HEK293 (cell line): ENCODE data around the gene SLC25A6.
A peak's percentile ranks its signal among the peaks of the same experiment; 100 is the strongest.

Experiments
- EGR2 ChIP-seq: fragments of 450-650 bp; formaldehyde crosslinking; IDR thresholded peaks from 2 replicates; pipeline ENCODE4 v1.5.1; 2016; ENCODE audit warnings: low read depth, missing biosample characterization, missing genetic modification characterization
- HIC1 ChIP-seq: fragments of 450-650 bp; formaldehyde crosslinking; IDR thresholded peaks from 2 replicates; pipeline ENCODE4 v1.5.1; 2016; ENCODE audit warnings: missing biosample characterization, missing genetic modification characterization
- KLF10 ChIP-seq: fragments of 450-650 bp; IDR thresholded peaks from 2 replicates; pipeline ENCODE4 v1.5.1; 2018; ENCODE audit warnings: missing biosample characterization, mild to moderate bottlenecking, missing genetic modification characterization
- KLF16 ChIP-seq: fragments of 450-650 bp; formaldehyde crosslinking; IDR thresholded peaks from 2 replicates; pipeline ENCODE4 v1.5.1; 2017; ENCODE audit warnings: missing biosample characterization, missing genetic modification characterization
- PRDM1 ChIP-seq: fragments of 450-650 bp; formaldehyde crosslinking; IDR thresholded peaks from 2 replicates; pipeline ENCODE4; 2016; ENCODE audit warnings: missing biosample characterization, missing genetic modification characterization
- PRDM4 ChIP-seq: fragments of 450-650 bp; formaldehyde crosslinking; IDR thresholded peaks from 2 replicates; pipeline ENCODE4 v1.5.1; 2017; ENCODE audit warnings: missing biosample characterization, missing genetic modification characterization
- REPIN1 ChIP-seq: fragments of 450-650 bp; formaldehyde crosslinking; IDR thresholded peaks from 2 replicates; pipeline ENCODE4 v1.5.1; 2017; ENCODE audit warnings: missing biosample characterization, missing genetic modification characterization, low read depth
- SETDB1 ChIP-seq: IDR thresholded peaks from one replicate; pipeline ENCODE4 v1.6.1; 2017; ENCODE audit warnings: mild to moderate bottlenecking, low read length, moderate library complexity, mixed read lengths; ENCODE audit not compliant: insufficient read length
- SP3 ChIP-seq: fragments of 450-650 bp; formaldehyde crosslinking; IDR thresholded peaks from 2 replicates; pipeline ENCODE4 v1.5.1; 2016; ENCODE audit warnings: missing biosample characterization, missing genetic modification characterization
- TCF7L2 ChIP-seq: IDR thresholded peaks from 2 replicates; pipeline ENCODE4 v1.6.1; 2011; ENCODE audit warnings: low read depth, mild to moderate bottlenecking, inconsistent platforms, low read length, moderate library complexity, borderline replicate concordance
- ZBTB20 ChIP-seq: fragments of 450-650 bp; formaldehyde crosslinking; IDR thresholded peaks from 2 replicates; pipeline ENCODE4 v1.5.1; 2016; ENCODE audit warnings: missing biosample characterization, missing genetic modification characterization
- ZBTB21 ChIP-seq: fragments of 450-650 bp; formaldehyde crosslinking; IDR thresholded peaks from 2 replicates; pipeline ENCODE4 v1.5.1; 2017; ENCODE audit warnings: missing biosample characterization, missing genetic modification characterization
- ZBTB8A ChIP-seq: fragments of 450-650 bp; formaldehyde crosslinking; IDR thresholded peaks from 2 replicates; pipeline ENCODE4 v1.5.1; 2016; ENCODE audit warnings: missing biosample characterization, missing genetic modification characterization
- ZEB2 ChIP-seq: fragments of 450-650 bp; formaldehyde crosslinking; IDR thresholded peaks from 2 replicates; pipeline ENCODE4 v1.5.1; 2016; ENCODE audit warnings: missing biosample characterization, missing genetic modification characterization
- ZFP41 ChIP-seq: fragments of 450-650 bp; formaldehyde crosslinking; IDR thresholded peaks from 2 replicates; pipeline ENCODE4 v1.5.1; 2016; ENCODE audit warnings: missing biosample characterization, missing genetic modification characterization, borderline replicate concordance
- ZIC2 ChIP-seq: fragments of 450-650 bp; formaldehyde crosslinking; IDR thresholded peaks from 2 replicates; pipeline ENCODE4 v1.5.1; 2016; ENCODE audit warnings: missing biosample characterization, missing genetic modification characterization
- ZNF16 ChIP-seq: fragments of 450-650 bp; formaldehyde crosslinking; IDR thresholded peaks from 2 replicates; pipeline ENCODE4 v1.5.1; 2016; ENCODE audit warnings: low read depth, missing biosample characterization, missing genetic modification characterization
- ZNF174 ChIP-seq: fragments of 450-650 bp; formaldehyde crosslinking; IDR thresholded peaks from 2 replicates; pipeline ENCODE4 v1.5.0; 2017; ENCODE audit warnings: missing biosample characterization, mild to moderate bottlenecking, missing genetic modification characterization
- ZNF184 ChIP-seq: fragments of 450-650 bp; IDR thresholded peaks from 2 replicates; pipeline ENCODE4 v1.5.1; 2018; ENCODE audit warnings: missing biosample characterization, mild to moderate bottlenecking, missing genetic modification characterization
- ZNF221 ChIP-seq: fragments of 450-650 bp; formaldehyde crosslinking; IDR thresholded peaks from 2 replicates; pipeline ENCODE4 v1.5.1; 2017; ENCODE audit warnings: missing biosample characterization, missing genetic modification characterization, borderline replicate concordance
- ZNF24 ChIP-seq: fragments of 450-650 bp; formaldehyde crosslinking; IDR thresholded peaks from 2 replicates; pipeline ENCODE4 v1.5.1; 2016; ENCODE audit warnings: missing biosample characterization, missing genetic modification characterization
- ZNF266 ChIP-seq: fragments of 450-650 bp; formaldehyde crosslinking; IDR thresholded peaks from 2 replicates; pipeline ENCODE4 v1.5.1; 2016; ENCODE audit warnings: missing biosample characterization, missing genetic modification characterization, low read depth
- ZNF302 ChIP-seq: fragments of 450-650 bp; formaldehyde crosslinking; IDR thresholded peaks from 2 replicates; pipeline ENCODE4 v1.5.1; 2016; ENCODE audit warnings: missing biosample characterization, missing genetic modification characterization, low read depth
- ZNF335 ChIP-seq: fragments of 450-650 bp; formaldehyde crosslinking; conservative IDR thresholded peaks from 2 replicates; pipeline ENCODE4 v1.5.1; 2016; ENCODE audit warnings: missing biosample characterization, missing genetic modification characterization
- ZNF37A ChIP-seq: fragments of 450-650 bp; IDR thresholded peaks from 2 replicates; pipeline ENCODE4 v1.5.1; 2018; ENCODE audit warnings: missing biosample characterization, missing genetic modification characterization
- ZNF398 ChIP-seq: fragments of 450-650 bp; formaldehyde crosslinking; IDR thresholded peaks from 2 replicates; pipeline ENCODE4 v1.5.1; 2017; ENCODE audit warnings: missing biosample characterization, missing genetic modification characterization
- ZNF510 ChIP-seq: fragments of 450-650 bp; formaldehyde crosslinking; IDR thresholded peaks from 2 replicates; pipeline ENCODE4 v1.5.1; 2018; ENCODE audit warnings: mild to moderate bottlenecking, missing genetic modification characterization, missing biosample characterization; ENCODE audit not compliant: insufficient replicate concordance
- ZNF561 ChIP-seq: fragments of 450-650 bp; IDR thresholded peaks from 2 replicates; pipeline ENCODE4 v1.5.1; 2018; ENCODE audit warnings: missing biosample characterization, missing genetic modification characterization, borderline replicate concordance
- ZNF580 ChIP-seq: fragments of 450-650 bp; formaldehyde crosslinking; IDR thresholded peaks from 2 replicates; pipeline ENCODE4 v1.5.1; 2016; ENCODE audit warnings: missing biosample characterization, missing genetic modification characterization
- ZNF596 ChIP-seq: fragments of 450-650 bp; IDR thresholded peaks from 2 replicates; pipeline ENCODE4 v1.5.0; 2018; ENCODE audit warnings: missing biosample characterization, mild to moderate bottlenecking, missing genetic modification characterization, moderate library complexity
- ZNF660 ChIP-seq: fragments of 450-650 bp; IDR thresholded peaks from 2 replicates; pipeline ENCODE4 v1.5.1; 2018; ENCODE audit warnings: missing biosample characterization, mild to moderate bottlenecking, missing genetic modification characterization
- ZNF701 ChIP-seq: fragments of 450-650 bp; formaldehyde crosslinking; IDR thresholded peaks from 2 replicates; pipeline ENCODE4 v1.5.1; 2016; ENCODE audit warnings: missing biosample characterization, missing genetic modification characterization
- ZNF704 ChIP-seq: fragments of 450-650 bp; formaldehyde crosslinking; IDR thresholded peaks from 2 replicates; pipeline ENCODE4 v1.5.1; 2016; ENCODE audit warnings: missing biosample characterization, missing genetic modification characterization
- ZSCAN16 ChIP-seq: fragments of 450-650 bp; formaldehyde crosslinking; IDR thresholded peaks from 2 replicates; pipeline ENCODE4 v1.5.1; 2016; ENCODE audit warnings: missing biosample characterization, missing genetic modification characterization

SLC25A6 gene

GRCh38 chrX:1392376-1393068 is 609 bp upstream of the SLC25A6 start (continued):
- TF ChIP-seq ZNF302: no peak
- TF ChIP-seq ZBTB21 (tag by site-specific recombination): peak; percentile 44; the same call in 1 of the 2 replicates
- TF ChIP-seq KLF10 (tag by site-specific recombination): no peak; the same call in 1 of the 2 replicates
- peak; percentile 67 for TF ChIP-seq ZEB2
- peak; percentile 99 for TF ChIP-seq HIC1 (tag by site-specific recombination)
- no peak for TF ChIP-seq PRDM4 (tag by site-specific recombination)
- peak; percentile 70 for TF ChIP-seq ZIC2 (tag by site-specific recombination)
- peak; percentile 92 for TF ChIP-seq SP3 (tag by site-specific recombination)
- TF ChIP-seq ZNF221 (tag by site-specific recombination): no peak
- 0 out of 2 replicates have a peak, but pooled peaks have one; percentile 18 for TF ChIP-seq ZSCAN16 (tag by site-specific recombination)
- no peak for TF ChIP-seq ZNF701
- TF ChIP-seq ZNF184: no peak
- TF ChIP-seq EGR2 (tag by site-specific recombination): no peak; the same call in none of the 2 replicates
- TF ChIP-seq ZNF174: no peak
- no peak for TF ChIP-seq ZNF704
- TF ChIP-seq ZNF596 (tag by site-specific recombination): peak; percentile 50; the same call in 1 of the 2 replicates
- TF ChIP-seq REPIN1 (tag by site-specific recombination): peak; percentile 45; the same call in 1 of the 2 replicates
- no peak for TF ChIP-seq ZNF24
- TF ChIP-seq PRDM1 (tag by site-specific recombination): no peak
- TF ChIP-seq ZNF335 (tag by site-specific recombination): peak; percentile 74
- no peak for TF ChIP-seq ZNF37A (tag by site-specific recombination)
- peak; percentile 64; the same call in 1 of the 2 replicates for TF ChIP-seq ZNF580 (tag by site-specific recombination)
- TF ChIP-seq ZNF266 (tag by site-specific recombination): no peak
- TF ChIP-seq TCF7L2: no peak
- TF ChIP-seq ZNF510: no peak
- TF ChIP-seq ZNF561 (tag by site-specific recombination): peak; percentile 94; the same call in 1 of the 2 replicates
- TF ChIP-seq ZFP41 (tag by site-specific recombination): peak; percentile 49; the same call in 1 of the 2 replicates
- TF ChIP-seq KLF16 (tag by site-specific recombination): peak; percentile 52; the same call in 1 of the 2 replicates
- no peak for TF ChIP-seq SETDB1
- no peak for TF ChIP-seq ZNF660 (tag by site-specific recombination)
- TF ChIP-seq ZNF16 (tag by site-specific recombination): no peak
- peak; percentile 87; the same call in 1 of the 2 replicates for TF ChIP-seq ZNF398 (tag by site-specific recombination)
- no peak; the same call in 1 of the 2 replicates for TF ChIP-seq ZBTB20 (tag by site-specific recombination)
- TF ChIP-seq ZBTB8A (tag by site-specific recombination): peak; percentile 40; the same call in 1 of the 2 replicates
